IMR-90 (cell line): Measurements from ENCODE around the gene POMT1. TPM values are rescaled to one million over a fixed set of nuclear protein-coding genes. Genes with fewer than 3 reads are reported as not detected.

Source experiments
- ATAC-seq: fragments of 200-7000 bp; cut with Tn5 transposase; 2 replicates; pipeline ENCODE4 v1.9.1; 2020; ENCODE audit warnings: low read depth, mild to moderate bottlenecking, moderate library complexity
- BruUV-seq: library from RNA; stranded (reverse); fragments of 400-500 nt; replicated peaks from 2 replicates; lab custom pipeline; 2021; lab: Mats Ljungman, UMichigan
- CTCF ChIA-PET: fragments of 300-600 bp; formaldehyde crosslinking; extraction: SDS; loops from one replicate; lab custom pipeline; 2021; ENCODE audit warnings: antibody characterized with exemption; lab: Yijun Ruan, JAX
- POLR2A ChIA-PET: fragments of 300-600 bp; sonication (Branson Sonifier 250); formaldehyde crosslinking; loops from one replicate; lab custom pipeline; 2022; ENCODE audit warnings: antibody characterized with exemption; ENCODE audit not compliant: unreplicated experiment; lab: Charles Lee
- DNase-seq: peaks from one replicate; pipeline ENCODE4 v3.0.0; 2013
- H2AFZ ChIP-seq: replicated peaks from 2 replicates; pipeline ENCODE3; 2013; ENCODE audit warnings: low read length, mild to moderate bottlenecking; ENCODE audit not compliant: poor library complexity
- H2AK5ac ChIP-seq: 2 replicates; pipeline ENCODE4 v1.6.1; 2013; ENCODE audit warnings: low read depth, low read length, inconsistent platforms
- H2AK9ac ChIP-seq: replicated peaks from 2 replicates; pipeline ENCODE3; 2013; ENCODE audit warnings: mild to moderate bottlenecking, low read depth, low read length, moderate library complexity; ENCODE audit not compliant: poor library complexity
- H2BK120ac ChIP-seq: 2 replicates; pipeline ENCODE4 v1.6.1; 2013; ENCODE audit warnings: low read depth, low read length, inconsistent platforms
- H2BK15ac ChIP-seq: 3 replicates; pipeline ENCODE4 v1.6.1; 2013; ENCODE audit warnings: low read depth, low read length, inconsistent platforms
- H2BK20ac ChIP-seq: 2 replicates; pipeline ENCODE4 v1.6.1; 2013; ENCODE audit warnings: low read depth, mild to moderate bottlenecking, inconsistent platforms, low read length, moderate library complexity
- H2BK5ac ChIP-seq: 2 replicates; pipeline ENCODE4 v1.6.1; 2013; ENCODE audit warnings: mild to moderate bottlenecking, low read depth, low read length, inconsistent platforms; ENCODE audit not compliant: poor library complexity, severe bottlenecking
- H3K14ac ChIP-seq: replicated peaks from 2 replicates; pipeline ENCODE4 v1.6.1; 2013; ENCODE audit warnings: low read depth, low read length, inconsistent platforms
- H3K18ac ChIP-seq: 2 replicates; pipeline ENCODE4 v1.6.1; 2013; ENCODE audit warnings: low read depth, low read length, control low read depth
- H3K23ac ChIP-seq: 2 replicates; pipeline ENCODE4 v1.6.1; 2013; ENCODE audit warnings: low read depth, low read length, inconsistent platforms
- H3K27ac ChIP-seq: 2 replicates; pipeline ENCODE4 v1.5.1; 2013; ENCODE audit warnings: mild to moderate bottlenecking, control low read depth, low read length; ENCODE audit not compliant: insufficient read depth
- H3K27me3 ChIP-seq: 2 replicates; pipeline ENCODE4 v1.6.1; 2013; ENCODE audit warnings: low read length; ENCODE audit not compliant: control insufficient read depth, insufficient read depth
- H3K36me3 ChIP-seq: 2 replicates; pipeline ENCODE4 v1.6.1; 2013; ENCODE audit warnings: low read length, mixed read lengths; ENCODE audit not compliant: control insufficient read depth, insufficient read depth
- H3K4ac ChIP-seq: 2 replicates; pipeline ENCODE4 v1.6.1; 2013; ENCODE audit warnings: low read depth, low read length, inconsistent platforms
- H3K4me1 ChIP-seq: 2 replicates; pipeline ENCODE4 v1.6.1; 2013; ENCODE audit warnings: low read length, mixed read lengths; ENCODE audit not compliant: control insufficient read depth, insufficient read depth
- H3K4me2 ChIP-seq: 2 replicates; pipeline ENCODE4 v1.6.1; 2013; ENCODE audit warnings: low read depth, mild to moderate bottlenecking, control low read depth, low read length, moderate library complexity
- H3K4me3 ChIP-seq: 2 replicates; pipeline ENCODE4 v1.5.1; 2013; ENCODE audit warnings: low read depth, mild to moderate bottlenecking, control low read depth, low read length, moderate library complexity; ENCODE audit not compliant: insufficient read depth
- H3K56ac ChIP-seq: 2 replicates; pipeline ENCODE4 v1.6.1; 2013; ENCODE audit warnings: low read length, inconsistent platforms; ENCODE audit not compliant: insufficient read depth; ENCODE audit errors: extremely low read depth
- H3K79me1 ChIP-seq, 2 experiments: 2 replicates each; pipeline ENCODE4 v1.6.1; 2013; ENCODE audit warnings: low read length in 2 of 2, inconsistent platforms in 1 of 2, low read depth in 1 of 2
- H3K9ac ChIP-seq: 2 replicates; pipeline ENCODE4 v1.6.1; 2013; ENCODE audit warnings: low read depth, low read length, control low read depth
- H3K9me1 ChIP-seq: 2 replicates; pipeline ENCODE4 v1.6.1; 2013; ENCODE audit warnings: low read length, inconsistent platforms; ENCODE audit not compliant: insufficient read depth
- H3K9me3 ChIP-seq: 2 replicates; pipeline ENCODE4 v1.6.1; 2013; ENCODE audit warnings: low read length; ENCODE audit not compliant: control insufficient read depth, insufficient read depth
- H4K20me1 ChIP-seq: 2 replicates; pipeline ENCODE4 v1.6.1; 2013; ENCODE audit warnings: low read length, inconsistent platforms; ENCODE audit not compliant: insufficient read depth
- H4K5ac ChIP-seq: 2 replicates; pipeline ENCODE4 v1.6.1; 2013; ENCODE audit warnings: mild to moderate bottlenecking, low read depth, low read length, control low read depth
- H4K8ac ChIP-seq, 2 experiments: 2 replicates each; pipeline ENCODE4 v1.6.1; 2013; ENCODE audit warnings: low read depth in 2 of 2, low read length in 2 of 2, control low read depth in 1 of 2, inconsistent platforms in 1 of 2
- H4K91ac ChIP-seq: 2 replicates; pipeline ENCODE4 v1.6.1; 2013; ENCODE audit warnings: low read depth, low read length, inconsistent platforms; ENCODE audit not compliant: insufficient read depth
- BHLHE40 ChIP-seq: fragments of 150-350 bp; IDR thresholded peaks from 2 replicates; pipeline ENCODE4 v1.6.1; 2016; ENCODE audit warnings: mild to moderate bottlenecking, low read depth, low read length
- CEBPB ChIP-seq: IDR thresholded peaks from 2 replicates; pipeline ENCODE4 v1.6.1; 2012; ENCODE audit warnings: low read depth, low read length, improper control_type of control experiment
- CHD1 ChIP-seq: IDR thresholded peaks from 2 replicates; pipeline ENCODE4 v1.6.1; 2012; ENCODE audit warnings: low read depth, low read length, improper control_type of control experiment
- CTCF ChIP-seq: conservative IDR thresholded peaks from 2 replicates; pipeline ENCODE4 v1.5.1; 2012; ENCODE audit warnings: mild to moderate bottlenecking, low read depth, low read length, improper control_type of control experiment
- ELK1 ChIP-seq: fragments of 150-350 bp; IDR thresholded peaks from 2 replicates; pipeline ENCODE4 v1.6.1; 2016; ENCODE audit warnings: low read depth, mild to moderate bottlenecking, low read length, moderate library complexity, borderline replicate concordance
- FOS ChIP-seq: fragments of 150-350 bp; IDR thresholded peaks from 2 replicates; pipeline ENCODE4 v1.6.1; 2016; ENCODE audit warnings: low read depth, low read length
- MAFK ChIP-seq: IDR thresholded peaks from 2 replicates; pipeline ENCODE4 v1.6.1; 2012; ENCODE audit warnings: low read depth, low read length, improper control_type of control experiment
- MAZ ChIP-seq: IDR thresholded peaks from 2 replicates; pipeline ENCODE4 v1.6.1; 2012; ENCODE audit warnings: low read depth, mild to moderate bottlenecking, low read length, improper control_type of control experiment, moderate library complexity, borderline replicate concordance
- MXI1 ChIP-seq: IDR thresholded peaks from 2 replicates; pipeline ENCODE4 v1.6.1; 2012; ENCODE audit warnings: low read depth, mild to moderate bottlenecking, low read length, moderate library complexity, borderline replicate concordance
- NFE2L2 ChIP-seq: fragments of 150-350 bp; IDR thresholded peaks from 2 replicates; pipeline ENCODE4 v1.6.1; 2016; ENCODE audit warnings: low read depth, mild to moderate bottlenecking, low read length
- POLR2A ChIP-seq: IDR thresholded peaks from 2 replicates; pipeline ENCODE4 v1.6.1; 2012; ENCODE audit warnings: mild to moderate bottlenecking, low read depth, low read length
- RAD21 ChIP-seq: IDR thresholded peaks from 2 replicates; pipeline ENCODE4 v1.6.1; 2012; ENCODE audit warnings: low read length, improper control_type of control experiment
- RCOR1 ChIP-seq: IDR thresholded peaks from 2 replicates; pipeline ENCODE4 v1.6.1; 2012; ENCODE audit warnings: mild to moderate bottlenecking, low read length, improper control_type of control experiment; ENCODE audit not compliant: insufficient replicate concordance
- RFX5 ChIP-seq: IDR thresholded peaks from 2 replicates; pipeline ENCODE4 v1.8.0; 2012; ENCODE audit warnings: low read depth, mild to moderate bottlenecking, low read length, moderate library complexity
- SMC3 ChIP-seq: fragments of 150-350 bp; IDR thresholded peaks from 2 replicates; pipeline ENCODE4 v1.6.1; 2016; ENCODE audit warnings: low read depth, mild to moderate bottlenecking, antibody characterized with exemption, low read length, moderate library complexity
- WGBS, 2 experiments: methylation state at CpG; one replicate each; pipeline versions ENCODE4 v1.1.5 to v1.1.7; 2013; ENCODE audit warnings: missing lambda C conversion rate in 2 of 2; ENCODE audit not compliant: insufficient read length in 1 of 2; ENCODE audit errors: extremely low coverage in 2 of 2; 5-methylcytosine and 5-hydroxymethylcytosine counted together
- dilution Hi-C: fragments of 300-500 bp; cut with HindIII; formaldehyde crosslinking; loops from one replicate; pipeline ENCODE4 v1.14.3; 2018; ENCODE audit warnings: low sequenced_read_pairs; ENCODE audit not compliant: unreplicated experiment
- in situ Hi-C: fragments of 300-500 bp; cut with MboI; formaldehyde crosslinking; loops from 3 replicates; pipeline ENCODE4 v1.14.3; 2019; ENCODE audit warnings: low sequenced_read_pairs, inconsistent platforms, mixed read lengths
- intact Hi-C: fragments of 100-400 bp; cut with micrococcal nuclease; formaldehyde crosslinking; loops from 2 replicates; pipeline ENCODE4 v1.10.0; 2022
- polyA plus RNA-seq, 3 experiments: library from polyadenylated mRNA; depleted of rRNA; stranded (reverse); fragments of >200 nt; gene quantifications; 2 replicates each; pipeline ENCODE4 v1.2.3, GENCODE V29; 2012; ENCODE audit warnings: low replicate concordance in 1 of 3
- total RNA-seq: library from RNA; depleted of rRNA; stranded (reverse); fragments of >200 nt; gene quantifications from 2 replicates; pipeline ENCODE4 v1.2.3, GENCODE V29; 2012
- TF ChIP-seq, protein P1 (sequence below): fragments of 150-350 bp; IDR thresholded peaks from 2 replicates; pipeline ENCODE4 v1.6.1; 2017; ENCODE audit warnings: mild to moderate bottlenecking, antibody characterized with exemption, low read length, low read depth

Gene POMT1
- total and polyA plus RNA-seq, 2 of the 4 experiments (the other 2 are of a cell fraction), result 24.2 to 36.5 TPM

DNA sequence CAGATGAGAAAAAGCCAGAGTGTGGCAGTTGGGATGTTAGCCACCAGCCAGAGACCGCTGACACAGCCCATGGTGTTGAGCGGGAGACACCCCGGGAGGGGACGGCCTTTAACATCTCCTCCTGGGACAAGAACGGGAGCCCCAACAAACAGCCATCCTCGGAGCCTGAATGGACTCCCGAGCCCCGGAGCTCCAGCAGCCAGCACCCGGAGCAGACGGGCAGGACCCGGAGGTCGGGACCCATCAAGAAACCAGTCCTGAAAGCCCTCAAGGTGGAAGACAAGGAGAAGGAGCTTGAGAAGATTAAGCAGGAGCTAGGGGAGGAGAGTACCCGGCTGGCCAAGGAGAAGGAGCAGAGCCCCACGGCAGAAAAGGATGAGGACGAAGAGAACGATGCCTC lies 28.0 kb upstream of the POMT1 start:
- peaks cover 81% of the 10 kb centered on the region for H3K36me3 ChIP-seq
- DNase-seq, result no peak
- peaks cover 71% of the 10 kb centered on the region for H4K20me1 ChIP-seq

More for the DNA sequence above, 28.0 kb upstream of the POMT1 start:
- ChIA-PET CTCF (interaction anchor here (0.7 kb wide), 1 partner anchor 125 kb away, joined by 3 read pairs; no protein-coding TSS in a partner anchor), POLR2A (no interaction called here)
- TF ChIP-seq MAZ, result no peak
- no peak for TF ChIP-seq RAD21
- TF ChIP-seq CTCF, result no peak
- TF ChIP-seq RFX5, result no peak
- TF ChIP-seq BHLHE40, result no peak
- no peak for TF ChIP-seq NFE2L2
- no peak for TF ChIP-seq RCOR1
- no peak for TF ChIP-seq FOS
- TF ChIP-seq MAFK, result no peak
- TF ChIP-seq SMC3, result no peak
- TF ChIP-seq POLR2A, result no peak
- no peak for TF ChIP-seq CHD1
- no peak for TF ChIP-seq CEBPB
- TF ChIP-seq ELK1, result no peak
- TF ChIP-seq, protein P1, sequence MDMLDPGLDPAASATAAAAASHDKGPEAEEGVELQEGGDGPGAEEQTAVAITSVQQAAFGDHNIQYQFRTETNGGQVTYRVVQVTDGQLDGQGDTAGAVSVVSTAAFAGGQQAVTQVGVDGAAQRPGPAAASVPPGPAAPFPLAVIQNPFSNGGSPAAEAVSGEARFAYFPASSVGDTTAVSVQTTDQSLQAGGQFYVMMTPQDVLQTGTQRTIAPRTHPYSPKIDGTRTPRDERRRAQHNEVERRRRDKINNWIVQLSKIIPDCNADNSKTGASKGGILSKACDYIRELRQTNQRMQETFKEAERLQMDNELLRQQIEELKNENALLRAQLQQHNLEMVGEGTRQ, result no peak
- no peak for TF ChIP-seq MXI1
- H3K56ac ChIP-seq, result no peak overlapping the region
- no peak overlapping the region for H2AK9ac ChIP-seq
- H3K27me3 ChIP-seq, result no peaks in the 10 kb centered on the region
- H3K4me3 ChIP-seq, result no peak overlapping the region
- dilution Hi-C loops, result no loop called here
- H3K4me1 ChIP-seq, result no peaks in the 10 kb centered on the region
- H3K9me3 ChIP-seq, result no peaks in the 10 kb centered on the region
- no peak overlapping the region for H2BK20ac ChIP-seq
- H2BK15ac ChIP-seq, result no peak overlapping the region
- H2BK5ac ChIP-seq, result no peak overlapping the region
- no peak overlapping the region for H2BK120ac ChIP-seq
- intact Hi-C loops, result loop anchor here (5.0 to 10.0 kb wide), 2 partner anchors 77 to 330 kb away; no protein-coding TSS in a partner anchor
- H3K14ac ChIP-seq, result no peak overlapping the region
- no peak overlapping the region for H3K4ac ChIP-seq
- H3K23ac ChIP-seq, result no peak overlapping the region
- H3K9ac ChIP-seq, result no peak overlapping the region
- H2AFZ ChIP-seq, result no peak overlapping the region
- peaks cover 35 to 42% of the 10 kb centered on the region in 2 experiments for H3K79me1 ChIP-seq
- in situ Hi-C loops, result no loop called here
- H4K8ac ChIP-seq, result no peak overlapping the region
- H3K27ac ChIP-seq, result no peak overlapping the region
- ATAC-seq, result no peak
- no peaks in the 10 kb centered on the region for H3K9me1 ChIP-seq
- H4K5ac ChIP-seq, result no peak overlapping the region
- H2AK5ac ChIP-seq, result no peak overlapping the region
- 89% methylated on average over 8 of the region's 16 CpGs; no CpG with 5 or more reads in 1 of the 2 experiments for WGBS, 2 experiments
- no peak overlapping the region for H4K91ac ChIP-seq
- BruUV-seq, result no TSS peak
- no peak overlapping the region for H3K18ac ChIP-seq
- H3K4me2 ChIP-seq, result no peak overlapping the region
